HG03280 (cell line): ENCODE data around the gene PLTP.

Source experiments
- ATAC-seq: cut with Tn5 transposase; IDR thresholded peaks from one replicate; pipeline ENCODE4 v1.9.1; 2021; ENCODE audit warnings: mild to moderate bottlenecking, moderate library complexity; ENCODE audit not compliant: unreplicated experiment

Gene PLTP

DNA sequence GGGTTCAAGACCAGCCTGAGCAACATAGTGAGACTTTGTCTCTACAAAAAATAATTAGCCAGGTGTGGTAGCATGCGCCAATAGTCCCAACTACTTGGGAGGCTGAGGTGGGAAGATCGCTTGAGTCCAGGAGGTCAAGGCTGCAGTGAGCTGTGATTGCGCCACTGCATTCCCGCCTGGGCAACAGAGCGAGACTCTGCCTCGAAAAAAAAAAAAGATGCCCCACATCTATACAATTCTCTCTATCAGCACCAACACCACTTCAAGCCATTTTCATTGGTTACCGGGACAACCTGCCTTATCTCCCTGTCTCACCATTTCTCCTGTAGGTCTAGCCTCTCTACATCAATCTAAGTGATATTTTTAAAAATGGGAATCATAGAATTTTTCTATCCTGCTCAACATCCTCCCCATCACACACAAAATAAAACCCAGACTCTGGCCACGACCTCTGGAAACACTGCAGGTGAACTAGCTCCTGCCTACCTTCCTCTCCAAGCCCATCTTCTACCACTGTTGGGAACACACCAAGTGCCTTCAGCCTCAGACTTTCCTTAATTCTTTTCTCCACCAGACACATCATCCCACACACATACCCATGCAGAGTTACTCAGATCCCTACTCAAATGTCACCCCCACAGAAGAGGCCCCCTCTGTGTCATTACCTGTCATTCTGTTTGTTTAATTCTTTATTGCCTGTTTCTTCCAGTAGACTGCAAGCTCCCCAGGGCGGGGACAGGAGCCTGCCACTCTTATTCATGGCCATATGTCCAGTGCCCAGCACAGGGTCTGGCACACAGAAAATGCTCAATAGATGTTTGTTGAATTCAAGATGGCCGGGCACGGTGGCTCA, 9.6 kb upstream of the PLTP start:
- no peak for ATAC-seq

GRCh38 chr20:45920462-45921336, 8.7 kb upstream of the PLTP start:
- no peak for ATAC-seq

- ATAC-seq, result no peak
These were observed 7.8 kb upstream of the PLTP start for GRCh38 chr20:45919542-45920399.

GRCh38 chr20:45918779-45919537, 7.0 kb upstream of the PLTP start:
- no peak for ATAC-seq

DNA sequence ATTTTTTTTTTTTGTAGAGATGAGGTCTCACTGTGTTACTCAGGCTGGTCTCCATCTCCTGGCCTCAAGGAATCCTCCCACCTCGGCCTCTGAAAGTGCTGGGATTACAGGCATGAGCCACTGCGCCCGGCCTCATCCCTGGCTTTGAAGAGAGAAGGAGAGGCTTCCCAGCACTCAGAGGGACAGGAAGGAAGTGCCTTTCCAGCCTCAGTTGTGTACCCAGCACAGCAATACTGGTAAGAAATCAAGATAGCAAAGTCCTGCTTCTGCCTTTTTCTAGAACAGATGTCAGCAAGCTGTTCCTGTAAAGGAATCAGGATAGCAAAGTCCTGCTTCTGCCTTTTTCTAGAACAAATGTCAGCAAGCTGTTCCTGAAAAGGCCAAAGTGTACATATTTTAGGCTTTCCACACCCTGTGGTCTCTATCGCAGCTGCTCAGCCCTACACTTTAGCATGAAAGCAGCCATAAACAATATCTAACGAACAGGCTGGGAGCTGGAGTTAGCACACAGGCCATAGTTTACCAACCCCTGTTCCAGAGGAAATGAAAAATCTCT, 6.3 kb upstream of the PLTP start:
- no peak for ATAC-seq

DNA sequence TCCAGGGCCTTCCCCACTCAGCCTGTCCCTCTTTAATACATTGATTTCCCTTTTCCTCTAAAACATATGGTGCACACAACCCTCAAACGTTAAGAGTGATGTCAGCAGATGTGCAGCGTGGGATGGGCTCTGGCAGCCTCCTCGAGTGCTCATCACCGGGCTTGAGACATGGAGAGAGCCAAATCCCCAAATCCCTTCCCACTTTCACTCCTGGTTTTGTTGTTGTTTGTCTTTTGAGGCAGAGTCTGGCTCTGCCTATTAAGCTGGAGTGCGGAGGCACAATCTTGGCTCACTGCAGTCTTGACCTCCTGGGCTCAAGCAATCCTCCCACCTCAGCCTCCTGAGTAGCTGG, 5.8 kb upstream of the PLTP start:
- no peak for ATAC-seq

DNA sequence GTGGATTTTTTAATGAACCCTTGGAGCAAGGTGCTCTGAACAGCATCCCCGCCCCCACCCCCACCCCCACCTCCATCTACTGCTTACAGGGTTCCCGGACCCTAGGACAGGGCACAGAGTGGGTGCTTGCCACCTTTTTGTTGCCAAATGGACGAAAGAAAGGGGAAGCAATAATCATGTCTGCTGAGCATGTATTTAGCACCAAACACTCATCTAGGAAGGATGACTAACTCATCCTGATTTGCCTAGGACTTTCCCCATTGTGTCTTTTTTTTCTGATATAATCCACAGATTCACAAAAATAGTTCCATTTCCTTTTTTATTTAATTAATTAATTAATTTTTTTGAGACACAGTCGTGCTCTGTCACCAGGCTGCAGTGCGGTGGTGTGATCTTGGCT, 1.2 kb upstream of the PLTP start:
- no peak for ATAC-seq

DNA sequence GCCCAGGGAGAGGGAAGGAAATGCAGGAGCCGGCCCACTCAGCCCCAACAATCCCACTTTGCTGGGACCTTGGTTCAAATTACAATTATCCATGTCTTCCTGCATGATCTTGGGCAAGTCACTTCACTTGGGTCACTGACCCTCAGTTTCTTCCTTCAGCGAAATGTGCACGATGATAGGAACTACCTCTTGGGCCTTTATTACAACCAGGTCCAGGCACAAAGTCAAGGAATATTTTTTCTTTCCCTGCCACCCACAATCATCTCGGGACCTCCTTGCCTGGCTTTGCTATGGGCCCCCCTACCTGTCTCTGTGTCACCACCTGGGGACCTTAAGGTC, 358 bp upstream of the PLTP start:
- no peak for ATAC-seq

- ATAC-seq, result peak; percentile 92
These were observed 1.1 kb downstream of the PLTP start for GRCh38 chr20:45910670-45911485.

- ATAC-seq, result no peak
These were observed 1.9 kb downstream of the PLTP start for GRCh38 chr20:45909817-45910669.

GRCh38 chr20:45909336-45909808, 2.6 kb downstream of the PLTP start:
- no peak for ATAC-seq

DNA sequence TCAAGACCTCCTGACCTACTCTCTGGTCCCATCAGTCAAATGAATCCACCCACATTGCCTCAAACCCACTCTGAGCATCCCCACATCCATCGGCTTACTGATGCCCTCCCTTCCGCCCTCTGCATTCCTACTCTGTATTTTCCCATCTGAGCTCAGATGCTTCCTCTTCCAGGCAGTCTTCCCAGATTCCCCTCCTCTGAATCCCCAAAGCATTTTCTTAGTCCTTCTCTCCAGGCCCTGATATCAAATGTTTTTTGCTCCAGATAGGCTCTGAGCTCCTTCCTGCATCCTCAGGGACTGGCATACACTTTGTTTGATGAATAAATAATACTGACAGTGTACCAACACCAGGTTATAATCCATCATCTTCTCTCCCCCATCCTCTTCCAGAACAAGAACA, 3.9 kb downstream of the PLTP start:
- no peak for ATAC-seq

- ATAC-seq, result no peak
These were observed 4.6 kb downstream of the PLTP start for GRCh38 chr20:45907219-45907948.

DNA sequence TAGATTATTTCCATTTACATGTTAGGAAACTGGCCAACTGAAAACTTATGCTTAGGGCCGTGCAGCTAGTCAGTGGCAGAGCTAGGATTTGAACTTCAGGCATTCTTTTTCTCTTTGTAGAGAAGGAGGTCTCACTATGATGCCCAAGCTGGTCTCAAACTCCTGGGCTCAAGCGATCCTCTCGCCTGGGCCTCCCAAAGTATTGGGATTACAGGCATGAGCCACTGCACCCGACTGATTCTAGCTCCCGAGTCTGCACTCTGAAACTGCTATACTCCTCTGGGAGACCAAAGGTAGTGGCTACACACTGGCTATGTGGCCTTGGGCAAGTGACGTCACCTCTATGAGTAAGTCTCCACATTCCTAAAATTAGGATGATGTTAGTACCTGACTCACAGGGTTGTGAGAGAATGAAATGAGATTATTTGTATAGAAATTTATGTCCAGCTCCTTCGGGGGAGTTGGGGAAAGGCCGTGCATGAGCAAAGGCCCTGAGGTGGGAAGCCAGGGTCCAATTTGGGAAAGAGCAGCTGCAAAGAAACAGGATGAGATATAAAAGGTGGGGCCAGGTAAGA, 6.4 kb downstream of the PLTP start:
- no peak for ATAC-seq

- ATAC-seq, result no peak
These were observed 7.1 kb downstream of the PLTP start for GRCh38 chr20:45904583-45905504.

DNA sequence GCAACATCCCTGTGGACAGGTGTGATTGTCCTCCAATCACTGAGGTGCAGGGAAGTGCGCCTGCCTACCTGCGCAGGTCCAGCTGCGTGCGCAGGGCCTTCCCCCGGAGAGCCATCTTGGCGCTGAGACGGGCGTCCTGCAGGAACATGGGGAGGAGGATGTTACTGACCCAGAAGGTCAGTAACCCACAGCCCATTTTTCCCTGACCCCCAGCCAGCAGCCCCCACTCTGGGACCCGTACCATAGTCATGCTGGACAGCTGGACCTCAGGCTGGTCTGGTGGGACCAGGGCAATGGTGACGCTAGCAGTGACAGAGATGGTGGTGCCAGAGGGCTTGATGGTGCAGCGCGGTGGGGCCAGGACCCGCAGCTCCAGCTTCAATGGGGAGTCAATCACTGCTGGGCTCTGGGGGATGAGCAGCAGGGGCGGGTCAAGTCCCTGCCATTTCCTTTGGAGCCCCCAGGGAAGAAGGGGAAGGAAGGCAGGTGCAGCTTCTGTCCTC, 9.7 kb downstream of the PLTP start:
- no peak for ATAC-seq
